Transverse colon (tissue), 4 donors: ENCODE results near the gene SLC6A20.
"Not testable (repeated sequence)": the region's sequence is repeated elsewhere in the genome, so short reads cannot be mapped to it uniquely, and the experiment has no call there.

ENCODE experiments used
- POLR2AphosphoS5 ChIP-seq, 3 donors: sonication (generic); formaldehyde crosslinking; IDR thresholded peaks; one replicate each; pipeline ENCODE4 v1.6.1; 2016; ENCODE audit warnings: antibody characterized with exemption in 3 of 3
- TF ChIP-seq, protein P1 (sequence below), 5 experiments: fragments of 200-600 bp in 3 of 5; fragments of 450-650 bp in 2 of 5; sonication (generic) in 3 of 5; IDR thresholded peaks; 1 replicate in 2 of 5; 2 replicates in 3 of 5; pipeline ENCODE4 v1.5.1; 2016 to 2017; ENCODE audit warnings: antibody characterized with exemption in 5 of 5, inconsistent platforms in 3 of 5, mild to moderate bottlenecking in 2 of 5, moderate library complexity in 1 of 5

DNA sequence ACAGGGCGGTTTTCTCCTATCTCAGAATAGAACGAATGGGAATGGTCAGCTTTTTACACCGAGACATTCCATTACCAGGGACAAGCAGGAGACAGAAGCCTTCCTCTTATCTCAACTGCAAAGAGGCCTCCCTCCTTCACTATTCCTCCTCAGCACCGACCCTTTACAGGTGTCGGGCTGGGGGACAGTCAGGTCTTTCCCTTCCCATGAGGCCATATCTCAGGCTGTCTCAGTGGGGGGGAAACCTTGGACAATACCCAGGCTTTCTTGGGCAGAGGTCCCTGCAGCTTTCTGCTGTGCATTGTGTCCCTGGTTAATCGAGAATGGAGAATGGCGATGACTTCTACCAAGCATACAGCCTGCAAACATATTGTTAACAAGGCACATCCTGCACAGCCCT is 39.2 kb downstream of the SLC6A20 start:
- TF ChIP-seq, protein P1, sequence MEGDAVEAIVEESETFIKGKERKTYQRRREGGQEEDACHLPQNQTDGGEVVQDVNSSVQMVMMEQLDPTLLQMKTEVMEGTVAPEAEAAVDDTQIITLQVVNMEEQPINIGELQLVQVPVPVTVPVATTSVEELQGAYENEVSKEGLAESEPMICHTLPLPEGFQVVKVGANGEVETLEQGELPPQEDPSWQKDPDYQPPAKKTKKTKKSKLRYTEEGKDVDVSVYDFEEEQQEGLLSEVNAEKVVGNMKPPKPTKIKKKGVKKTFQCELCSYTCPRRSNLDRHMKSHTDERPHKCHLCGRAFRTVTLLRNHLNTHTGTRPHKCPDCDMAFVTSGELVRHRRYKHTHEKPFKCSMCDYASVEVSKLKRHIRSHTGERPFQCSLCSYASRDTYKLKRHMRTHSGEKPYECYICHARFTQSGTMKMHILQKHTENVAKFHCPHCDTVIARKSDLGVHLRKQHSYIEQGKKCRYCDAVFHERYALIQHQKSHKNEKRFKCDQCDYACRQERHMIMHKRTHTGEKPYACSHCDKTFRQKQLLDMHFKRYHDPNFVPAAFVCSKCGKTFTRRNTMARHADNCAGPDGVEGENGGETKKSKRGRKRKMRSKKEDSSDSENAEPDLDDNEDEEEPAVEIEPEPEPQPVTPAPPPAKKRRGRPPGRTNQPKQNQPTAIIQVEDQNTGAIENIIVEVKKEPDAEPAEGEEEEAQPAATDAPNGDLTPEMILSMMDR (IDR thresholded peaks at IDR 0.05): not testable (repeated sequence)
- TF ChIP-seq POLR2AphosphoS5 (IDR thresholded peaks at IDR 0.05): not testable (repeated sequence)
